Colonic mucosa (tissue), 4 donors: ENCODE measurements around the gene GAB2. TPM values are rescaled to one million over a fixed set of nuclear protein-coding genes. Genes with fewer than 3 reads are reported as not detected.

ENCODE experiments used
- DNase-seq: peaks from one replicate; pipeline ENCODE4 v3.0.0-alpha.2; 2020
- H3K27ac ChIP-seq: fragments of 200-600 bp; one replicate; pipeline ENCODE4 v1.8.0; 2021
- H3K27me3 ChIP-seq: fragments of 200-600 bp; one replicate; pipeline ENCODE4 v1.8.0; 2021
- H3K36me3 ChIP-seq: fragments of 200-600 bp; one replicate; pipeline ENCODE4 v1.8.0; 2021
- H3K4me1 ChIP-seq: fragments of 200-600 bp; one replicate; pipeline ENCODE4 v1.8.0; 2021; ENCODE audit warnings: mild to moderate bottlenecking
- H3K4me3 ChIP-seq: fragments of 200-600 bp; one replicate; pipeline ENCODE4 v1.8.0; 2021
- H3K9ac ChIP-seq, 2 donors: one replicate each; pipeline ENCODE4 v1.7.0; 2013; ENCODE audit warnings: control low read depth in 2 of 2, low read depth in 2 of 2, low read length in 2 of 2
- H3K9me3 ChIP-seq: fragments of 200-600 bp; one replicate; pipeline ENCODE4 v1.8.0; 2021
- CTCF ChIP-seq: fragments of 200-600 bp; IDR thresholded peaks from one replicate; pipeline ENCODE4 v1.8.0; 2022; ENCODE audit warnings: antibody characterized with exemption, mild to moderate bottlenecking
- intact Hi-C: fragments of 100-400 bp; cut with DNase I; formaldehyde crosslinking; loops from one replicate; pipeline ENCODE4 v1.14.1; 2022
- total RNA-seq, 2 donors: library from RNA; stranded (reverse); fragmentation: NEBNext Ultra II Directional in 1 of 2; extraction: Animal tissue kit (Norgen Biotek cat#: 25700) in 1 of 2; gene quantifications; one replicate each; pipeline ENCODE4 v1.2.1, GENCODE V29; 2021
- donor health status: healthy.
- donor health status: DM: no; HTN: no; CAD: no.
- donor health status: DM: no; HTN: no; CAD: no.

Gene GAB2
- total RNA-seq, 2 donors from 2014 or later = 20.0 to 21.1 TPM

- H3K27ac ChIP-seq = no peak overlapping the region
- no peak overlapping the region for H3K4me3 ChIP-seq
- TF ChIP-seq CTCF = no peak
- H3K9me3 ChIP-seq = no peaks in the 10 kb centered on the region
- H3K27me3 ChIP-seq = no peaks in the 10 kb centered on the region
- intact Hi-C loops = no loop called here
- no peak for DNase-seq
- no peak overlapping the region for H3K9ac ChIP-seq
- H3K4me1 ChIP-seq = no peaks in the 10 kb centered on the region
- H3K36me3 ChIP-seq = no peaks in the 10 kb centered on the region
Measured at GRCh38 chr11:78193806-78194205, 223.8 kb downstream of the GAB2 start.

- H3K27me3 ChIP-seq = no peaks in the 10 kb centered on the region
- H3K36me3 ChIP-seq = no peaks in the 10 kb centered on the region
- no peak for TF ChIP-seq CTCF
Measured at GRCh38 chr11:78192911-78193351, 224.7 kb downstream of the GAB2 start.

GRCh38 chr11:78192223-78192719 lies 225.3 kb downstream of the GAB2 start:
- Histone ChIP-seq H3K9me3 (no peaks in the 10 kb centered on the region), H3K4me3 (no peak overlapping the region), H3K4me1 (no peaks in the 10 kb centered on the region), H3K36me3 (no peaks in the 10 kb centered on the region), H3K27me3 (no peaks in the 10 kb centered on the region), H3K9ac (no peak overlapping the region), H3K27ac (no peak overlapping the region)
- DNase-seq = no peak
- intact Hi-C loops = no loop called here
- TF ChIP-seq CTCF = no peak

More at GRCh38 chr11:78192911-78193351, 224.7 kb downstream of the GAB2 start:
- intact Hi-C loops = no loop called here
- no peak overlapping the region for H3K9ac ChIP-seq
- no peak for DNase-seq
- H3K9me3 ChIP-seq = no peaks in the 10 kb centered on the region
- H3K27ac ChIP-seq = no peak overlapping the region
- H3K4me1 ChIP-seq = no peaks in the 10 kb centered on the region
- no peak overlapping the region for H3K4me3 ChIP-seq

GRCh38 chr11:78190871-78191538 lies 226.6 kb downstream of the GAB2 start:
- H3K27ac ChIP-seq = no peak overlapping the region
- H3K4me3 ChIP-seq = no peak overlapping the region
- no peaks in the 10 kb centered on the region for H3K9me3 ChIP-seq
- H3K9ac ChIP-seq = no peak overlapping the region
- TF ChIP-seq CTCF = no peak
- no peaks in the 10 kb centered on the region for H3K36me3 ChIP-seq
- no peak for DNase-seq
- H3K4me1 ChIP-seq = no peaks in the 10 kb centered on the region
- intact Hi-C loops = no loop called here
- H3K27me3 ChIP-seq = no peaks in the 10 kb centered on the region

GRCh38 chr11:78190374-78190773 lies 227.2 kb downstream of the GAB2 start:
- no peaks in the 10 kb centered on the region for H3K36me3 ChIP-seq
- H3K9ac ChIP-seq = no peak overlapping the region
- no peaks in the 10 kb centered on the region for H3K9me3 ChIP-seq
- no peaks in the 10 kb centered on the region for H3K4me1 ChIP-seq
- no peak overlapping the region for H3K4me3 ChIP-seq
- no peak overlapping the region for H3K27ac ChIP-seq
- no peak for DNase-seq
- no peak for TF ChIP-seq CTCF
- H3K27me3 ChIP-seq = no peaks in the 10 kb centered on the region
- intact Hi-C loops = no loop called here
